PC-3 (cell line): ENCODE results near the gene MT1X. TPM values are rescaled to one million over a fixed set of nuclear protein-coding genes. Genes with fewer than 3 reads are reported as not detected.

Experiments used
- ATAC-seq: fragments of 200-7000 bp; cut with Tn5 transposase; 2 replicates; pipeline ENCODE4 v1.9.1; 2020; ENCODE audit warnings: mild to moderate bottlenecking, moderate library complexity
- BruUV-seq: library from RNA; stranded (reverse); fragments of 400-500 nt; replicated peaks from 2 replicates; lab custom pipeline; 2021; lab: Mats Ljungman, UMichigan
- CTCF ChIA-PET: fragments of 300-600 bp; sonication (Branson Sonifier 250); formaldehyde crosslinking; loops from one replicate; lab custom pipeline; 2022; ENCODE audit warnings: antibody characterized with exemption; lab: Charles Lee
- POLR2A ChIA-PET: fragments of 300-600 bp; sonication (Branson Sonifier 250); formaldehyde crosslinking; loops from one replicate; lab custom pipeline; 2022; ENCODE audit warnings: antibody characterized with exemption; ENCODE audit not compliant: unreplicated experiment; lab: Charles Lee
- DNase-seq: peaks from one replicate; pipeline ENCODE4 v3.0.0-alpha.2; 2015
- H2AFZ ChIP-seq: fragments of 300-600 bp; sonication (generic); 2 replicates; pipeline ENCODE4 v1.6.0; 2016; ENCODE audit warnings: antibody characterized with exemption, low read length
- H3F3A ChIP-seq: fragments of 300-600 bp; sonication (generic); one replicate; pipeline ENCODE4 v1.6.0; 2017; ENCODE audit warnings: antibody characterized with exemption, low read length, control low read depth, mild to moderate bottlenecking; ENCODE audit not compliant: unreplicated experiment
- H3K27ac ChIP-seq: fragments of 300-600 bp; sonication (generic); 2 replicates; pipeline ENCODE4 v1.5.1; 2016; ENCODE audit warnings: mild to moderate bottlenecking, low read length
- H3K27me3 ChIP-seq: fragments of 300-600 bp; sonication (generic); 2 replicates; pipeline ENCODE4 v1.6.1; 2016; ENCODE audit warnings: low read length, mixed read lengths
- H3K36me3 ChIP-seq: fragments of 300-600 bp; sonication (generic); 2 replicates; pipeline ENCODE4 v1.6.1; 2016; ENCODE audit warnings: low read depth, mixed run types, low read length, mixed read lengths
- H3K4me1 ChIP-seq: fragments of 300-600 bp; sonication (generic); 2 replicates; pipeline ENCODE4 v1.5.1; 2016; ENCODE audit warnings: low read length; ENCODE audit not compliant: insufficient read depth
- H3K4me2 ChIP-seq: fragments of 300-600 bp; sonication (generic); 2 replicates; pipeline ENCODE4 v1.6.0; 2016; ENCODE audit warnings: low read length
- H3K4me3 ChIP-seq: fragments of 300-600 bp; sonication (generic); 2 replicates; pipeline ENCODE4 v1.5.1; 2016; ENCODE audit warnings: mild to moderate bottlenecking, low read length, mixed read lengths
- H3K79me2 ChIP-seq: fragments of 300-600 bp; sonication (generic); 2 replicates; pipeline ENCODE4 v1.6.1; 2017; ENCODE audit warnings: low read length, mixed read lengths
- H3K9ac ChIP-seq: fragments of 300-600 bp; sonication (generic); 2 replicates; pipeline ENCODE4 v1.6.0; 2016; ENCODE audit warnings: mild to moderate bottlenecking, low read length
- H3K9me2 ChIP-seq: fragments of 300-600 bp; sonication (generic); replicated peaks from 2 replicates; pipeline ENCODE4 v1.6.1; 2016; ENCODE audit warnings: mixed run types, low read length, mixed read lengths
- H3K9me3 ChIP-seq: fragments of 300-600 bp; sonication (generic); 2 replicates; pipeline ENCODE4 v1.6.1; 2016; ENCODE audit warnings: low read length, mixed read lengths
- H4K20me1 ChIP-seq: fragments of 300-600 bp; sonication (generic); 2 replicates; pipeline ENCODE4 v1.6.1; 2016; ENCODE audit warnings: low read length, mixed read lengths
- EZH2 ChIP-seq: fragments of 300-600 bp; sonication (generic); IDR thresholded peaks from one replicate; pipeline ENCODE4 v1.6.1; 2017; ENCODE audit warnings: antibody characterized with exemption, mild to moderate bottlenecking, low read length; ENCODE audit not compliant: unreplicated experiment
- EZH2phosphoT487 ChIP-seq: fragments of 300-600 bp; sonication (generic); IDR thresholded peaks from 2 replicates; pipeline ENCODE4 v1.6.1; 2018; ENCODE audit warnings: mild to moderate bottlenecking, antibody characterized with exemption, low read length, borderline replicate concordance
- intact Hi-C: fragments of 100-400 bp; cut with micrococcal nuclease; formaldehyde crosslinking; loops from 2 replicates; pipeline ENCODE4 v1.9.0; 2023
- total RNA-seq: library from RNA; depleted of rRNA; stranded (reverse); fragments of >200 nt; gene quantifications from 2 replicates; pipeline ENCODE4 v1.2.3, GENCODE V29; 2014
- TF ChIP-seq, protein P1 (sequence below): fragments of 300-600 bp; sonication (generic); conservative IDR thresholded peaks from 2 replicates; pipeline ENCODE4 v1.5.1; 2017; ENCODE audit warnings: antibody characterized with exemption, low read depth, mild to moderate bottlenecking, low read length

MT1X gene
- total RNA-seq, 1 experiment from 2014 or later: 120 TPM

DNA sequence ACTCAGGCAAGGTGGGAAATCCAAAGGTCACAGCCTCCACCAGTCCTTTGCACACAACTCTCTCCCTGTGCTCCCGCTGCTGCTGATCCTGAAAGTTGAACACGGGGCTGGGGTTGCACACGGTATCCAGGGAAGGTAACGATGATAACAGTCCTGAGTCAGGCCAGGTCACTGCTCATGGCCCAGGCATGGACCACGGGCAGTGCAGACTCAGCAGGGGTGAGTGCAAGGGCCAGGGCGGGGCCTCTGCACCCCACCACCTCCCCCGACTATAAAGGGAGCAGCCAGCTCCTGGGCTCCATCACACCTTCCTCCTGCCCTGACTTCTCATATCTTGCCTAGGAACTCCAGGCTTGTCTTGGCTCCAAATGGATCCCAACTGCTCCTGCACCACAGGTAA, 30.7 kb upstream of the MT1X start, which contains the start of gene MT1B:
TSS of gene MT1B (plus strand) at position 301 of the 400 bp plus-strand sequence. CDS start at position 369, 68 bp downstream.
- H3K79me2 ChIP-seq: no peaks in the 10 kb centered on the region
- ChIA-PET POLR2A (no interaction called here), CTCF (no interaction called here)
- H3K9me2 ChIP-seq: no peaks in the 10 kb centered on the region
- no peaks in the 10 kb centered on the region for H4K20me1 ChIP-seq
- no peaks in the 10 kb centered on the region for H3K27me3 ChIP-seq
- no peak within 1 kb of the TSS for H3K4me3 ChIP-seq
- BruUV-seq: no TSS peak
- H3K4me2 ChIP-seq: no peak within 1 kb of the TSS
- DNase-seq (no peak), ATAC-seq (no peak)
- H3F3A ChIP-seq: no peaks in the 10 kb centered on the region
- H2AFZ ChIP-seq: no peak within 1 kb of the TSS
- H3K9me3 ChIP-seq: no peaks in the 10 kb centered on the region
- no peak within 1 kb of the TSS for H3K27ac ChIP-seq
- TF ChIP-seq EZH2 (no peak), EZH2phosphoT487 (no peak)
- TF ChIP-seq, protein P1, sequence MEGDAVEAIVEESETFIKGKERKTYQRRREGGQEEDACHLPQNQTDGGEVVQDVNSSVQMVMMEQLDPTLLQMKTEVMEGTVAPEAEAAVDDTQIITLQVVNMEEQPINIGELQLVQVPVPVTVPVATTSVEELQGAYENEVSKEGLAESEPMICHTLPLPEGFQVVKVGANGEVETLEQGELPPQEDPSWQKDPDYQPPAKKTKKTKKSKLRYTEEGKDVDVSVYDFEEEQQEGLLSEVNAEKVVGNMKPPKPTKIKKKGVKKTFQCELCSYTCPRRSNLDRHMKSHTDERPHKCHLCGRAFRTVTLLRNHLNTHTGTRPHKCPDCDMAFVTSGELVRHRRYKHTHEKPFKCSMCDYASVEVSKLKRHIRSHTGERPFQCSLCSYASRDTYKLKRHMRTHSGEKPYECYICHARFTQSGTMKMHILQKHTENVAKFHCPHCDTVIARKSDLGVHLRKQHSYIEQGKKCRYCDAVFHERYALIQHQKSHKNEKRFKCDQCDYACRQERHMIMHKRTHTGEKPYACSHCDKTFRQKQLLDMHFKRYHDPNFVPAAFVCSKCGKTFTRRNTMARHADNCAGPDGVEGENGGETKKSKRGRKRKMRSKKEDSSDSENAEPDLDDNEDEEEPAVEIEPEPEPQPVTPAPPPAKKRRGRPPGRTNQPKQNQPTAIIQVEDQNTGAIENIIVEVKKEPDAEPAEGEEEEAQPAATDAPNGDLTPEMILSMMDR: no peak
- no peak within 1 kb of the TSS for H3K9ac ChIP-seq
- no peaks in the 10 kb centered on the region for H3K36me3 ChIP-seq
- intact Hi-C loops: loop anchor here (10.0 kb wide), 1 partner anchor 47 kb away; the partner anchor contains the start of gene MT2A
- peaks cover 15% of the 10 kb centered on the region for H3K4me1 ChIP-seq

DNA sequence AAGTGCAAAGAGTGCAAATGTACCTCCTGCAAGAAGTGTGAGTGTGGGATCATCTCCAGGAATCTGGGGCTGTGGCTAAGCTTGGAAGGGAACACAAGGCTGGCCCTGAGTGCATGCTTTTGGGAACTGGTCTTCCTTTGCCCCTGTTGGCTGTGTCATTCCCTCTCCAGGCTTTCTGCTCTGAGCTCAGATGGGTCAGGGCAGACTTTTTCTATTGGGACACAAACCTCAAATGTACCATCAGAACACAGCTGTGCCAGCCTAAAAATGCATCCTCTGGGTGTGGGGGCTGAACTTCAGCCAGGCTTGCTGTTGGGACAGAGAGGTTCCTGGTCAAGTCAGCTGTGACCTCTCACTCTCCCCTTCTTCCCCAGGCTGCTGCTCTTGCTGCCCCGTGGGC, 29.7 kb upstream of the MT1X start:
- Histone ChIP-seq H3K4me3 (no peak overlapping the region), H3K27ac (no peak overlapping the region), H3K4me2 (no peak overlapping the region), H3K27me3 (no peaks in the 10 kb centered on the region), H3K9ac (no peak overlapping the region), H3K9me2 (no peaks in the 10 kb centered on the region), H3K9me3 (no peaks in the 10 kb centered on the region), H3K4me1 (peaks cover 18% of the 10 kb centered on the region), H2AFZ (no peak overlapping the region), H4K20me1 (no peaks in the 10 kb centered on the region), H3K36me3 (no peaks in the 10 kb centered on the region), H3F3A (no peaks in the 10 kb centered on the region), H3K79me2 (no peaks in the 10 kb centered on the region)
- ATAC-seq (no peak), DNase-seq (no peak)
- BruUV-seq: no TSS peak
- ChIA-PET CTCF (no interaction called here), POLR2A (no interaction called here)
- TF ChIP-seq EZH2 (no peak), EZH2phosphoT487 (no peak)
- TF ChIP-seq, protein P1: no peak
- intact Hi-C loops: loop anchor here (10.0 kb wide), 1 partner anchor 48 kb away; the partner anchor contains the start of gene MT2A

DNA sequence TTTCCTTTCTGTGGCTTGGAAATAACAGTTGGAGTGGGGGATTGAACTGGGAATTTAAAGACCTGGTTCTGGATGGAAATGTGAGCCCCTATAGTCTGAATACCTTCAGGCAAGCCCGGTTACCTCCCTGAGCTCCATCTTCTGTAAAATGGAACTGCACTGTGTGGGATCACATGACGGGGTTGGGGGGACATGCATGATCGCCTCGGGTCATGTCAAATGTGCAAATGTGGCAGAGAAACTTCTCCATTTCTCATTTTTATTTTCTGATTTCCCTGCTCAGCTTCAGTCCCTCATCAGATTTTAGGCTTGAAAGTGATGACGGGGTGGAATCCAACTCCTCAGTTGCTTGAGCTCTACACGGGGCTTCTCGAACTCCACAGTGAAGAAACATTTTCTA, 29.1 kb upstream of the MT1X start:
- Histone ChIP-seq H3K4me3 (no peak overlapping the region), H3K9me2 (no peaks in the 10 kb centered on the region), H3K9ac (no peak overlapping the region), H2AFZ (no peak overlapping the region), H3K27ac (no peak overlapping the region), H3F3A (no peaks in the 10 kb centered on the region), H3K9me3 (no peaks in the 10 kb centered on the region), H3K36me3 (no peaks in the 10 kb centered on the region), H3K79me2 (no peaks in the 10 kb centered on the region), H4K20me1 (no peaks in the 10 kb centered on the region), H3K4me2 (no peak overlapping the region), H3K4me1 (peaks cover 22% of the 10 kb centered on the region), H3K27me3 (no peaks in the 10 kb centered on the region)
- ChIA-PET POLR2A (no interaction called here), CTCF (no interaction called here)
- BruUV-seq: no TSS peak
- intact Hi-C loops: loop anchor here (10.0 kb wide), 1 partner anchor 48 kb away; the partner anchor contains the start of gene MT2A
- TF ChIP-seq, protein P1: no peak
- TF ChIP-seq EZH2 (no peak), EZH2phosphoT487 (no peak)
- no peak for ATAC-seq
- no peak for DNase-seq
